ENCODE results near the gene CHL1. TPM values are rescaled to one million over a fixed set of nuclear protein-coding genes. Genes with fewer than 3 reads are reported as not detected.

The CHL1 gene
- total RNA-seq, 1 experiment from 2014 or later = not detected

- Histone ChIP-seq H3K9me3 (ENCODE audit: insufficient read depth, low read depth) (no peaks in the 10 kb centered on the region), H3K9me2 (ENCODE audit: insufficient read depth) (no peaks in the 10 kb centered on the region), H3K27ac (no peak overlapping the region), H3K4me2 (no peak overlapping the region), H3F3A (ENCODE audit: insufficient read depth, low read depth) (no peaks in the 10 kb centered on the region), H3K36me3 (ENCODE audit: low read depth) (no peaks in the 10 kb centered on the region), H3K79me2 (ENCODE audit: low read depth) (no peaks in the 10 kb centered on the region), H3K4me1 (replicated peaks; ENCODE audit: insufficient read depth) (no peaks in the 10 kb centered on the region; the same call in 1 of the 2 replicates), H2AFZ (no peak overlapping the region), H4K20me1 (ENCODE audit: insufficient read depth) (no peaks in the 10 kb centered on the region), H3K27me3 (ENCODE audit: insufficient read depth, low read depth) (no peaks in the 10 kb centered on the region), H3K4me3 (no peak overlapping the region)
- intact Hi-C loops (cut with micrococcal nuclease; ENCODE audit: unreplicated experiment) = no loop called here
- DNase-seq = no peak
- ChIA-PET POLR2A (ENCODE audit: unreplicated experiment) (no interaction called here), CTCF (no interaction called here)
- TF ChIP-seq EZH2 (IDR thresholded peaks at IDR 0.05; ENCODE audit: low read depth) = no peak
- TF ChIP-seq, protein P1, sequence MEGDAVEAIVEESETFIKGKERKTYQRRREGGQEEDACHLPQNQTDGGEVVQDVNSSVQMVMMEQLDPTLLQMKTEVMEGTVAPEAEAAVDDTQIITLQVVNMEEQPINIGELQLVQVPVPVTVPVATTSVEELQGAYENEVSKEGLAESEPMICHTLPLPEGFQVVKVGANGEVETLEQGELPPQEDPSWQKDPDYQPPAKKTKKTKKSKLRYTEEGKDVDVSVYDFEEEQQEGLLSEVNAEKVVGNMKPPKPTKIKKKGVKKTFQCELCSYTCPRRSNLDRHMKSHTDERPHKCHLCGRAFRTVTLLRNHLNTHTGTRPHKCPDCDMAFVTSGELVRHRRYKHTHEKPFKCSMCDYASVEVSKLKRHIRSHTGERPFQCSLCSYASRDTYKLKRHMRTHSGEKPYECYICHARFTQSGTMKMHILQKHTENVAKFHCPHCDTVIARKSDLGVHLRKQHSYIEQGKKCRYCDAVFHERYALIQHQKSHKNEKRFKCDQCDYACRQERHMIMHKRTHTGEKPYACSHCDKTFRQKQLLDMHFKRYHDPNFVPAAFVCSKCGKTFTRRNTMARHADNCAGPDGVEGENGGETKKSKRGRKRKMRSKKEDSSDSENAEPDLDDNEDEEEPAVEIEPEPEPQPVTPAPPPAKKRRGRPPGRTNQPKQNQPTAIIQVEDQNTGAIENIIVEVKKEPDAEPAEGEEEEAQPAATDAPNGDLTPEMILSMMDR (conservative IDR thresholded peaks at IDR 0.05) = no peak
- no TSS peak for BruUV-seq (replicated peaks)
Observed at GRCh38 chr3:427128-427527, 230.6 kb downstream of the CHL1 start.

GRCh38 chr3:430186-430585 is 233.6 kb downstream of the CHL1 start:
- Histone ChIP-seq H3K4me2 (no peak overlapping the region), H3K9me2 (ENCODE audit: insufficient read depth) (no peaks in the 10 kb centered on the region), H3K27ac (no peak overlapping the region), H3K36me3 (ENCODE audit: low read depth) (no peaks in the 10 kb centered on the region), H3K79me2 (ENCODE audit: low read depth) (no peaks in the 10 kb centered on the region), H3F3A (ENCODE audit: insufficient read depth, low read depth) (no peaks in the 10 kb centered on the region), H3K4me1 (replicated peaks; ENCODE audit: insufficient read depth) (no peaks in the 10 kb centered on the region; the same call in 1 of the 2 replicates), H3K4me3 (no peak overlapping the region), H3K27me3 (ENCODE audit: insufficient read depth, low read depth) (no peaks in the 10 kb centered on the region), H4K20me1 (ENCODE audit: insufficient read depth) (no peaks in the 10 kb centered on the region), H3K9me3 (ENCODE audit: insufficient read depth, low read depth) (no peaks in the 10 kb centered on the region), H2AFZ (no peak overlapping the region)
- CTCF ChIA-PET = no interaction called here
- POLR2A ChIA-PET (ENCODE audit: unreplicated experiment) = interaction anchor here (0.6 kb wide), 1 partner anchor 25 kb away, joined by 3 read pairs; no protein-coding TSS in a partner anchor
- no peak for DNase-seq
- intact Hi-C loops (cut with micrococcal nuclease; ENCODE audit: unreplicated experiment) = no loop called here
- no peak for TF ChIP-seq EZH2 (IDR thresholded peaks at IDR 0.05; ENCODE audit: low read depth)
- TF ChIP-seq, protein P1 (conservative IDR thresholded peaks at IDR 0.05) = no peak
- no TSS peak for BruUV-seq (replicated peaks)

DNA sequence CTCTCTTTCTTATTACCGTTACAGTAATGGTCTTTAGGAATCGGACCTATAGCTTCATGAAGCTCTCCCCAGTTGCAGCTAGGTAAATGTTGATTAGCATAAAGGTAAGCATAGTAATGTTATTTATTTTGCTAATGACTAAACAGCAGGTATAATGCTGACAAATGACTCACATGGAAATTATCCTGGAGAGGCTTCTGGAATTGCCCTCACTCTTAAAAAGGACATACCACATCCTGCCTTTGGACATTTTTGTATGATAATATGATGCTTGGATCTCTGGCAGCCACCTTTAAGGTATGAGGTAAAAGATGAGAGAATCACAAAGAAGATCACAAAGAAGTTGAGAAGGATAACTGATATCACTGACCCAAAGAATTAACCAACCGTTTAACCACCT is 238.6 kb downstream of the CHL1 start:
- CTCF ChIA-PET = no interaction called here
- no peaks in the 10 kb centered on the region for H3K9me2 ChIP-seq (ENCODE audit: insufficient read depth)
- BruUV-seq (replicated peaks) = no TSS peak
- no peak overlapping the region for H3K4me2 ChIP-seq
- H3K4me3 ChIP-seq = no peak overlapping the region
- TF ChIP-seq, protein P1 (conservative IDR thresholded peaks at IDR 0.05) = no peak
- TF ChIP-seq EZH2 (IDR thresholded peaks at IDR 0.05; ENCODE audit: low read depth) = no peak
- intact Hi-C loops (cut with micrococcal nuclease; ENCODE audit: unreplicated experiment) = no loop called here
- H2AFZ ChIP-seq = no peak overlapping the region
- H3K79me2 ChIP-seq (ENCODE audit: low read depth) = no peaks in the 10 kb centered on the region
- H3K4me1 ChIP-seq (replicated peaks; ENCODE audit: insufficient read depth) = no peaks in the 10 kb centered on the region
- H3F3A ChIP-seq (ENCODE audit: insufficient read depth, low read depth) = no peaks in the 10 kb centered on the region
- DNase-seq = no peak
- H3K27ac ChIP-seq = no peak overlapping the region
- no peaks in the 10 kb centered on the region for H4K20me1 ChIP-seq (ENCODE audit: insufficient read depth)
- H3K27me3 ChIP-seq (ENCODE audit: insufficient read depth, low read depth) = no peaks in the 10 kb centered on the region
- no peaks in the 10 kb centered on the region for H3K36me3 ChIP-seq (ENCODE audit: low read depth)
- POLR2A ChIA-PET (ENCODE audit: unreplicated experiment) = no interaction called here
- no peaks in the 10 kb centered on the region for H3K9me3 ChIP-seq (ENCODE audit: insufficient read depth, low read depth)
